Measurements from ENCODE around the gene B4GALT2.

The B4GALT2 gene

GRCh38 chr1:43969746-43970466 is 9.1 kb upstream of the B4GALT2 start, which contains the start of gene DPH2:
Gene DPH2 (plus strand): TSS chr1:43970010. CDS start chr1:43970176, 166 bp downstream.
- peak; percentile 98 for DNase-seq

GRCh38 chr1:43970502-43970901 is 8.5 kb upstream of the B4GALT2 start:
- no peak for DNase-seq

DNA sequence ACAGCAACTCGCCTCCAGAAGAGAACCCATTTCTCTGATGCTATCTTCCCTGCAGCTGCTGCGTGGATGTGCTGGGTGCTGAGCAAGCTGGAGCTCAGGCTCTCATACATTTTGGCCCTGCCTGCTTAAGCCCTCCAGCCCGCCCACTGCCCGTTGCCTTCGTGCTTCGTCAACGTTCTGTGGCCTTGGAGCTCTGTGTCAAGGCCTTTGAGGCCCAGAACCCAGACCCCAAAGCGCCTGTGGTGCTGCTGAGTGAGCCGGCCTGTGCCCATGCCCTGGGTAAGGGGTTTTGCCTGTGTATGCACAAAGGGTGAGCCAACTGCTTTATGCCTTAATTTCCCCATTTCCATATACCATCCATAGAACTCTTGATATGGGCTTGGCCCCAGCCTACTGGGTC is 8.1 kb upstream of the B4GALT2 start:
- no peak for DNase-seq

GRCh38 chr1:43971336-43971980 is 7.6 kb upstream of the B4GALT2 start:
- DNase-seq: no peak

DNA sequence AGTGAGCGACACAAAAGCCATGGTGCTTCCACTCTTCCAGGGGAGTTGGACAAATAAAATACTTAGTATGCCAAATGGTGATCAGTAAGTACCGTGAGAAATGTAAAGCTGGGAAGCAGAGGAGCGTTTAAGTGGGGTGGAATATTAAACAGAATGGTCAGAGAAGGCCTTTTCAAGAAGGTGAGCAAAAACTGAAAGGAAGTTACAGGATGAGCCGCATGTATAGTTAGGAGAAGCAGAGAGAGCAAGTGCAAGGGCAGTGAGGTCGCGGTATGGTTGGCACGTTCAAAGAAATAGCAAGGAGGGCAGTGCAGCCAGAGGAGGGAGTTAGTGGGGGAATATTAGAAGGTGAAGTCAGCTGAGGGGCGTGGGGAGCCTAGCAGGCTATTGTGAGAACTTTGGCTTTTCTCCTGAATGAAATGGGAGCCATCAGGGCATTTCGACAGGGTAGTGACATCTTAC is 5.0 kb upstream of the B4GALT2 start:
- DNase-seq: peak; percentile 67

DNA sequence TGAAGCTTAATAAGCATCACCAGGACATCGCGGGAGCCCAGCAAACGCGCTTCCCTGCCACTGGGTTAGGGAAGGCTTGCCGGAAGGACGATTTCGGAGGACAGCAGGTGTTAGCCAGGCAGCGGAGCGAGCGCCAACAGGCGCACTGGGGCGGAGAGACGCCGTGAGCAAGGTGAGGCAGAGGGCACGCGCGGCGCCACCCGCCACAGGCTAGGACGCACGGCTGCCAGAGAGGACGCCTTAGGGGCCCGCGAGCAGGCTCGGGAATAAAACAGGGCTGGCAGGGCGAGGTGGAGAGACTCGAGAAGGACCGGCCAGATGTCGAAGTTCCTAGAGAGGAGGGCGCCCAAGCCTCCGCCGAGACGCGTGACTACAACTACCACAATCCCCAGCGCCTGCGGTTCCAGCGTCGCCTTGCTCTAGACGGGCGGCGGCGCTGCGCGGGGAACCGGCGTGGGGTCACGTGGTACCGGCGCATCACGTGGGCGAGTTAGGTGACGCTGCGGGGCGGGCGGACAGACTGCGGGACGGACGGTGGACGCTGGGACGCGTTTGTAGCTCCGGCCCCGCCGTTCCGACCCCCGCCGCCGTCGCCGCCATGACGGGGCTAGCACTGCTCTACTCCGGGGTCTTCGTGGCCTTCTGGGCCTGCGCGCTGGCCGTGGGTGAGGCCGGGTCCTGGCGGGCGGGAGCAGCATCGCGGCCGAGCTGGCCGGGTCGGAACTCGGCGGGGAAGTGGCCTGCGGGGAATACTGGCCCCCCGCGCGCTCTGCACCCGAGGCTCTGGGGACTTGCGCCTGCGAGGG is 4.4 kb upstream of the B4GALT2 start, which contains the start of gene ATP6V0B:
ATP6V0B (plus strand) TSS at position 518 of the 806 bp plus-strand sequence; CDS start at position 599, 81 bp downstream.
- DNase-seq: peak; percentile 94

DNA sequence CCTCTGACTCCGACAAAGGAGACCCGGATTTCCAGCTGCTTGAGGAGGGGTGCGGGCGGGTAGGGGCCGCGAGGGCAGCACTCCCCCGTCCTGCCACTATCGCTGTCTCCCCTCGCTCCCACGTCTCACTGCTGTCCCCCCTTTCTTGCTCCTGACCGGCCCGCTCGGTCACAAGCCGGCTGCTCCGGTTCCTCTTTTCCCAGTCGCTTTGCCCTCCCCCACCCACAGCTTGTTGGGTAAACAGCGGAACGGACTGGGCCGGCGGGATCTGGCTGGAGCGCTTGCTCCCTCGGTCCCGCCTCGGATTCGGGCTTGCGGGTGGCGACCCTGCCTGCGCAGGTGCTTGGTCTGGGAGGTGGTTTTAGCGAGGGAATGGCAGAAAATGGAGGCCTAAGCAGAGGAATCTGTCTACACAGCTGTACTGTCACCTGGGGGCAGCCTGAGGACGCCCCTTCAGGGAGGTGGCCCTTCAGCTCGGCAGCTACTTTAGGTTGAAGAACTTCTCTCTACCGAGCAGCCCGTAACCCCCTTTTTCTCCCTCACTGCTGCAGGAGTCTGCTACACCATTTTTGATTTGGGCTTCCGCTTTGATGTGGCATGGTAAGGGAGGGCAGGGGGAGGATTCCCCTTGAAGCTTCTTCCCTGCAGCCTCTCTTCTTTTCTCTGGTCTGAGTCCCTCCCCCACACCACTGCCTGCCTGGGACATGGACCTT is 3.6 kb upstream of the B4GALT2 start:
- peak; percentile 37 for DNase-seq

GRCh38 chr1:43976045-43976444 is 3.0 kb upstream of the B4GALT2 start:
- DNase-seq: no peak

DNA sequence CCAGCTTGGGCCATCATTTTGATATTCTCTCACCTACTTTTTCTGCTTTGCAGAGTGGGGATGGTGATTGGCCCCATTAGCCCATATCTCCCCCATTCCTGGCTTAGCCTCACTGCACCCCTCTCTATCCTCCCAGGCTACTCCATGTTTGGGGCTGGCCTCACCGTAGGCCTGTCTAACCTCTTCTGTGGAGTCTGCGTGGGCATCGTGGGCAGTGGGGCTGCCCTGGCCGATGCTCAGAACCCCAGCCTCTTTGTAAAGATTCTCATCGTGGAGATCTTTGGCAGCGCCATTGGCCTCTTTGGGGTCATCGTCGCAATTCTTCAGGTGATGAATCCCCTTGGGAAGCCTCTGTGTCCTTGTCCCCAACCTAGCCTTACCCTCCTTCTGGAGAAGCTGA is 2.1 kb upstream of the B4GALT2 start:
- no peak for DNase-seq

DNA sequence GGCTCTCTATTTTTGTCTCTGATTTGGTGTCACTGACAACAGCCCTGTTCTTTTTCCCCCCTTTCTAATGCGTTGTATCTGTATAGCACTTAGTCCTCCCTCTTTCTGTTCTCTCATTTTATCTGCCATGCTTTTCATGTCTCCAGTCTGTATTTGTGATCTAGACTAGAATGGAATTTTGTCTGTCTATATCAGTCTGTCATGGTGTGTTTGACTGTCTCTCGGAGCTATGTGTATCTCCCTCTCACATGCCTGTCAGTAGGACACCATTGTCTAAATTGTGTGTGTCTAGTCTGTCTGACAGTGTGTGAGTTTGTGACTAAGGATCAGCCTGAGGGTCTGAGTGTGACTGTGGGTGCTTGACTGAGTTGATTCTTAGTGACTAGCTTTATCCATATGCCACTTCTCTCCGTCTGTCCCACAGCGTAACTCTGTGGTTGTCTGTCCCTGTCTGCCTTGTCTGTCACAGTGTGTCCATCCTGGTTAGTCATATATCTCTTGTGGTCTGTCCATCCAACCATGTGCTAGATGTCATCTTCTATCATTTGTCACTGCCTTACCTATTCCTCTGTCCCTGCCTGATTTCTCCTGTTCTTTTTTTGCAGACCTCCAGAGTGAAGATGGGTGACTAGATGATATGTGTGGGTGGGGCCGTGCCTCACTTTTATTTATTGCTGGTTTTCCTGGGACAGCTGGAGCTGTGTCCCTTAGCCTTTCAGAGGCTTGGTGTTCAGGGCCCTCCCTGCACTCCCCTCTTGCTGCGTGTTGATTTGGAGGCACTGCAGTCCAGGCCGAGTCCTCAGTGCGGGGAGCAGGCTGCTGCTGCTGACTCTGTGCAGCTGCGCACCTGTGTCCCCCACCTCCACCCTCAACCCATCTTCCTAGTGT is 1.4 kb upstream of the B4GALT2 start:
- no peak for DNase-seq

- no peak for DNase-seq
Observed at GRCh38 chr1:43978264-43978550, 803 bp upstream of the B4GALT2 start.

DNA sequence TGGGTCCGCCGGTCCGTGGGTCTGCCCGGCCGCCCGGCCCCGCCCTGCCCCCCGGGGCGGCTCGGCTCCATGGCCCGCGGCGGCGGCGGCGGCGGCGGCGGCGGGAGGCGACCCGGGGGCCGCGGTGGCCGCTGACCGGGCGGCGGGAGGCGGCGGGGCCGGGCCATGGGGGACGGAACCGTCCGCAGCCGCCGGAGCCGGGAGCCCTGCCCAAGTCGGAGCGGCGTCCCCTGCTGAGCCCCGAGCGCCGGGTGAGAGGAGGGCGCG is 184 bp downstream of the B4GALT2 start:
- DNase-seq: no peak

DNA sequence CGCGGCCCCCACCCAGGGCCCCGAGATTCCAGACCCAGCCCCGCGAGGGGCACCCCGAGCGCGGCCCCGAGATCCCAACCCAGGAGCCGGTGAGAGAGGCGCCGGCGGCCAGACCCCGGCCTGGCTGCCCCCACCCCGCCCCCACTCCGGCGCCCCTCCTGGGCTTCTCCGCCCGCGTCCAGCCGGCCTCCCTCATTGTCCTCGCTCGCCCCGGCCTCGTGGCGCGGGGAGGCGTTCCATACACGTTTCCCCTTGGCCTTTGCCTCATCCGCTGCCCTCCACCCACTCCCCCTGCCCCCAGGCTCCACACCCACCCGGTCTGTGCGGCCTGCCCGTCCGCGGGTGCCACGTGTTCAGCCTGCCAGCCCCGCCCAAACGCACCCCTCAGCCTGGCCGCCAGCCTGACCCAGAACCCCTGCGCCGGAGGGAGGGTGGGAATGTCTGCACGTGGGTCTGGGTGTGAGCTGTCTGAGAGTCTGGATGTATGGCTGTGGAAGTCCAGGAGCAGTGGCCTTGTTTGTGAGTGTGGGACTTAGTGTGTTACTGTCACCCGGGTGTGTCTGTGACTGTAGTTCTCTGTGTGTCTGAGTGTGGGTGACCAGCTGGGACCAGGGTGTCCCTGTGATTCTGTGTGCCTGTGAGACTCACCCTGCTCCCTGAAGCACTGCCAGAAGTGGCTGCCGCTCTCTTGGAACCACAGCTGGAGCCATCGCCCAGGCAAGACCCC is 681 bp downstream of the B4GALT2 start:
- DNase-seq: peak; percentile 76

DNA sequence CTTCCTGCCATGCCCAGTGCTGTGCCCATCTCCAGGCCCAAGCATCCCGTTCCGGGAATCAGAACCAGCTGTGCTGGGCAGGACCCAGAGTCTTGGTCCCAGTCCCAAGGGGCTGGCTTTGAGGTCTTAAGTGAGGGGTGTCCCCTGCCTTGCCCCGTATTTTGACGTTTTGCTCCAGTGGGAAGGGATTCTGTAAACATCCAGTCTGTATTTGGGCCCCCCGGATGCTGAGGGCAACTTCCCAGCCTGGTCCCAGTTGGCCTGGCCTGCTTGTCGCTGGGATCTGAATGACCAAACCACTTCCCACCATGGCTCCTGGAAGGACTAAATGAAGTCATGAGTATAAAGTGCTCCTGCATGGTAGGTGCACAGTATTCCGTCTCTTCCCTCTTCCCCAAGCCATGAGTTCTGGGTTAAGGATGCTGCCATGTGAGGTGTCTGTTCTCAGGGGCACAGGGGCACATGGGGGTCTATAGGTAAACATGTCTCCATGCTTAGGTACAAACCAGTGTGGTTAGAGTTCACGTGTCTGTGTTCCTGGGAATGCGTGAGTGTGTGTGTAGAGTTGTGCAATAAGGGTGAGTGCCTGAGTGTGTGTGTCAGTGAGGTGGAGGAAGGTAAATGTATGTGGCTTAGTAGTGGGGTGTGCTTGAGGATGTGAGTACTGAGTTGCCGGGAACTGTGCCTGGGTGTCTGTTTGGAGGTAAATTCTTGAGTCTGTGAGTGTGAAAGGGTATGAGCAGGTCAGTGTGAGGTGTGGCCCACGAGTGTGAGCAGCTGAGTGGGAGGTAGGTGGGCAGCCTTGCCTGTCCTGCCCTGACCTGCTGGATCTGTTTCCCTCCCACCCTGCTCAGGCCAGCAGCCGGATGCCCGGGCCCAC is 1.5 kb downstream of the B4GALT2 start:
- DNase-seq: no peak

- DNase-seq: no peak
Observed at GRCh38 chr1:43981135-43981491, 2.1 kb downstream of the B4GALT2 start.

GRCh38 chr1:43981636-43982035 is 2.6 kb downstream of the B4GALT2 start:
- DNase-seq: no peak

DNA sequence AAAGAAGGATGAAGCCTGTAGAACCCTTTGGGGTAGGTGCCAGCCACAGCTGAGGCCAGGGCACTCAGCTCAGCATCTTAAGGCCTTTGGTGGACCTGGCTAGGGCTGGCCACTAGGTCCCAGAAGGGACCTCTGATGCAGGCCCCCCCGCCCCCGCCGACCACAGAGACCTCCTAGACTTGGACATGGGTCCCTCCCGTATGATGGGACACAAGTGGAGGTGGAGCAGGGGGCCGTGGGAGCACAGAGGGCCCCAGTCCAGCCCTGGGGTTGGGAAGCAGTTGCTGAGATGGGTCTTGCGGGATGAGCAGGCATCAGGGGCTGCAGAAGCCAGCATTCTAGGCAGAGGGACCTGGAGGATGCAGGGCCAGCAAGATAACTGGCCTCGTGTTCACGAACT is 3.2 kb downstream of the B4GALT2 start:
- DNase-seq: no peak

GRCh38 chr1:43982808-43983207 is 3.8 kb downstream of the B4GALT2 start:
- DNase-seq: no peak

DNA sequence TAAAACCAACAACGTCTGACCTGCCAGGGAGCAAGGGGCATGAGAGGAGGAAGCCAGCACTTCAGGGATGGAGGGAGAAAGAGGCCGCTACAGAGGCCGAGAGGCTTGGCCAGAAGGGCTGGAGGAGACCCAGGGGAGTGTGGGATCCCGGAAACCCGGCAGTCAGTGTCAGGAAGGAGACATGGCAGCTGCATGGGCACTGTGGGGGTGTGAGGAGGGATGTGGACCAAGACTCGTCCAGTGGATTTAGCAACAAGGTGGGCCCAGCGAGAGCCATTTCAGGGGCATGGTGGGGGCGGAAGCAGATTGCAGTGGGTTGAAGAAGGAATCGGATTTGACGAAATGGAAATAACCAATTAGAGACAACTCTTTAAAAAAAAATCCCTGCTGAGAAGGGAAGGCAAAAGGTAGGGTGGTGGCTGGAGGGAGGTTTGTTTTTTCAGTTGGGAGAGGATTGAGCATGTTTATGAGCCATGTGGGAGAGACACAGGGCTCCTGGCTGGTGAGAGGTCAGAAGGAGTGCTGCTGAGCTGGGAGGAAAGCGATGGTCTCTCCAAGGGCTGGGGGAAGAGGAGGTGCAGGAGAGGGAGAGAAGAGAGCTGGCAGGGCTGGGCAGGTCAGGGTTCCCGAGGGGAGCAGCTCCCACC is 4.4 kb downstream of the B4GALT2 start:
- no peak for DNase-seq

- DNase-seq: no peak
Observed at GRCh38 chr1:43984855-43985254, 5.8 kb downstream of the B4GALT2 start.
